Heart left ventricle (tissue), 16 donors: Measurements from ENCODE around the gene HMSD. TPM values are rescaled to one million over a fixed set of nuclear protein-coding genes. Genes with fewer than 3 reads are reported as not detected.

Experiments
- ATAC-seq, 4 donors: fragments of 200-7000 bp; cut with Tn5 transposase; one replicate each; pipeline ENCODE4 v1.9.1; 2020 to 2022; ENCODE audit warnings: moderate library complexity in 4 of 4, mild to moderate bottlenecking in 3 of 4, moderate number of reproducible peaks in 1 of 4
- DNase-seq, 5 donors: peaks; one replicate each; pipeline ENCODE4 v3.0.0-alpha.2; 2020
- H3K27ac ChIP-seq, 12 donors: fragments of 200-600 bp; sonication (generic) in 4 of 12; one replicate each; pipeline versions ENCODE4 v1.5.0 to v1.8.0; 2016 to 2022; ENCODE audit warnings: mild to moderate bottlenecking in 2 of 12
- H3K27me3 ChIP-seq, 9 donors: fragments of 200-600 bp; sonication (generic) in 2 of 9; one replicate each; pipeline versions ENCODE4 v1.5.1 to v1.8.0; 2016 to 2022; ENCODE audit warnings: mild to moderate bottlenecking in 3 of 9
- H3K36me3 ChIP-seq, 9 donors: fragments of 200-600 bp; sonication (generic) in 2 of 9; one replicate each; pipeline versions ENCODE4 v1.5.0 to v1.8.0; 2018 to 2022; ENCODE audit warnings: mild to moderate bottlenecking in 2 of 9
- H3K4me1 ChIP-seq, 12 donors: fragments of 200-600 bp; sonication (generic) in 4 of 12; one replicate each; pipeline versions ENCODE4 v1.5.0 to v1.8.0; 2016 to 2022; ENCODE audit warnings: mild to moderate bottlenecking in 3 of 12
- H3K4me3 ChIP-seq, 12 donors: fragments of 200-600 bp; sonication (generic) in 4 of 12; one replicate each; pipeline versions ENCODE4 v1.5.0 to v1.8.0; 2017 to 2022; ENCODE audit warnings: mild to moderate bottlenecking in 9 of 12, moderate library complexity in 4 of 12
- H3K9me3 ChIP-seq, 12 donors: fragments of 200-600 bp; sonication (generic) in 4 of 12; one replicate each; pipeline versions ENCODE4 v1.5.0 to v1.8.0; 2016 to 2022; ENCODE audit warnings: mild to moderate bottlenecking in 1 of 12
- CTCF ChIP-seq, 12 donors: fragments of 200-600 bp; sonication (generic) in 4 of 12; IDR thresholded peaks; one replicate each; pipeline versions ENCODE4 v1.5.0 to v1.8.0; 2018 to 2022; ENCODE audit warnings: antibody characterized with exemption in 12 of 12, mild to moderate bottlenecking in 5 of 12
- POLR2A ChIP-seq, 2 donors: fragments of 450-650 bp; IDR thresholded peaks; one replicate each; pipeline ENCODE4 v1.6.1; 2017; ENCODE audit warnings: antibody characterized with exemption in 2 of 2, mild to moderate bottlenecking in 2 of 2, moderate library complexity in 2 of 2
- WGBS, 4 donors: extraction: QIAGEN DNeasy Blood & Tissue Kit in 2 of 4; methylation state at CpG; one replicate each; pipeline versions ENCODE4 v1.1.5 to v1.1.7; 2013 to 2018; 5-methylcytosine and 5-hydroxymethylcytosine counted together
- intact Hi-C, 10 donors: fragments of 100-400 bp; cut with DNase I; formaldehyde crosslinking; loops; one replicate each; pipeline versions ENCODE4 v1.11.1 to v1.14.2; 2022
- polyA plus RNA-seq, 2 donors: library from polyadenylated mRNA; stranded (reverse); fragments of 200-250 nt; gene quantifications; one replicate each; pipeline ENCODE4 v1.2.3, GENCODE V29; 2013
- total RNA-seq, 9 donors: library from RNA; depleted of rRNA in 2 of 9; stranded (reverse); fragments of >200 nt in 2 of 9; fragmentation: NEBNext Ultra II Directional in 3 of 9; extraction: Animal tissue kit (Norgen Biotek cat#: 25700) in 3 of 9; gene quantifications; one replicate each; pipeline versions ENCODE4 v1.1.0 to v1.2.4, GENCODE V29; 2016 to 2023
- donor health status: ischemic (EF 13 %, LVEDD 7.1; RV severe dilation, severe dysfunction).
- donor health status: healthy with polysubstance abuse.
- donor health status: DM: no; HTN: yes; CAD: no.
- donor health status: DM: no; HTN: no; CAD: no.
- donor health status: ischemic (EF 25% LVEDD 6.9; RV normal size, moderate dysfunction).
- donor health status: ischemic (EF 25% LVEDD 5.7; RV mildly dilated, moderate dysfunction).
- donor health status: healthy.
- donor health status: DM: yes; HTN: yes; CAD: no.
- donor health status: ischemic (EF 35%, LVEDD 5.7; RV mildly dilated, moderate dysfunction).
- donor health status: nonischemic (EF 11% LVEDD 7.7; RV severe dilation, severe dysfunction).
- donor health status: DM: yes; HTN: yes; CAD: no.
- donor health status: PGD.
- donor health status: ischemic (EF 29% LVEDD 5.4; RV normal size, mild dysfunction).
- donor health status: nonischemic (EF 23%, LVEDD 6.1; RV moderate dilation, normal function).

The HMSD gene
- total and polyA plus RNA-seq, 11 donors, result 0.33 to 1.3 (median 0.43) TPM; not detected in 8

GRCh38 chr18:63977040-63977439, 27.9 kb downstream of the HMSD start:
- Histone ChIP-seq H3K9me3 (no peaks in the 10 kb centered on the region), H3K4me3 (no peak overlapping the region), H3K27ac (no peak overlapping the region), H3K36me3 (peaks cover 0 to 14% (median 1%) of the 10 kb centered on the region in 9 donors), H3K27me3 (no peaks in the 10 kb centered on the region), H3K4me1 (peaks cover 0 to 39% (median 3%) of the 10 kb centered on the region in 12 donors)
- DNase-seq (no peak), ATAC-seq (no peak)
- WGBS, 4 donors, result 90 to 97% (median 94%) methylated on average over 3 of the region's 3 CpGs
- no peak for TF ChIP-seq CTCF (IDR thresholded peaks at IDR 0.05)
- TF ChIP-seq POLR2A (IDR thresholded peaks at IDR 0.05), result no peak
- intact Hi-C loops, result loop anchor here in 3 of 10 donors (5.0 to 10.0 kb wide), 2 partner anchors 460 to 462 kb away; no protein-coding TSS in a partner anchor

- peak overlapping the region in 4 of 12 donors; percentile 8 to 58 (median 24) for H3K27ac ChIP-seq
- H3K4me1 ChIP-seq, result peaks cover 0 to 34% (median 3%) of the 10 kb centered on the region in 12 donors
- intact Hi-C loops, result loop anchor here in 4 of 10 donors (1.0 to 10.0 kb wide), 3 partner anchors 16 to 465 kb away; no protein-coding TSS in a partner anchor
- TF ChIP-seq POLR2A (IDR thresholded peaks at IDR 0.05) (no peak), CTCF (IDR thresholded peaks at IDR 0.05) (peak; percentile 67 to 91 (median 84))
- H3K4me3 ChIP-seq, result peak overlapping the region in 7 of 12 donors; percentile 0 to 46 (median 20)
- ATAC-seq (peak in 3 of 4 donors; percentile 75 to 78 (median 78)), DNase-seq (peak in 2 of 5 donors; percentile 34 to 43)
- no peaks in the 10 kb centered on the region for H3K9me3 ChIP-seq
- WGBS, 4 donors, result 10 to 23% (median 16%) methylated on average over 6 of the region's 6 CpGs
- H3K27me3 ChIP-seq, result no peaks in the 10 kb centered on the region
- H3K36me3 ChIP-seq, result peaks cover 0 to 39% (median 11%) of the 10 kb centered on the region in 9 donors
Observed at GRCh38 chr18:63979409-63979920, 30.4 kb downstream of the HMSD start.

GRCh38 chr18:63980027-63980426, 30.9 kb downstream of the HMSD start:
- no peaks in the 10 kb centered on the region for H3K9me3 ChIP-seq
- ATAC-seq, result no peak
- 59 to 75% (median 71%) methylated on average over 7 of the region's 7 CpGs for WGBS, 4 donors
- H3K36me3 ChIP-seq, result peaks cover 0 to 44% (median 11%) of the 10 kb centered on the region in 9 donors
- no peaks in the 10 kb centered on the region for H3K27me3 ChIP-seq
- TF ChIP-seq CTCF (IDR thresholded peaks at IDR 0.05) (no peak), POLR2A (IDR thresholded peaks at IDR 0.05) (no peak)
- peak overlapping the region in 7 of 12 donors; percentile 0 to 46 (median 20) for H3K4me3 ChIP-seq
- intact Hi-C loops, result loop anchor here in 1 of 10 donors (5.0 kb wide), 1 partner anchor 463 kb away; no protein-coding TSS in a partner anchor
- no peak for DNase-seq
- H3K27ac ChIP-seq, result peak overlapping the region in 2 of 12 donors; percentile 39 to 58
- peaks cover 0 to 28% (median 3%) of the 10 kb centered on the region in 12 donors for H3K4me1 ChIP-seq

GRCh38 chr18:63980896-63981460, 31.9 kb downstream of the HMSD start:
- no peak overlapping the region for H3K4me3 ChIP-seq
- WGBS, 4 donors, result 78 to 86% (median 84%) methylated on average over 6 of the region's 6 CpGs
- TF ChIP-seq CTCF (IDR thresholded peaks at IDR 0.05) (no peak), POLR2A (IDR thresholded peaks at IDR 0.05) (no peak)
- H3K36me3 ChIP-seq, result peaks cover 0 to 54% (median 14%) of the 10 kb centered on the region in 9 donors
- DNase-seq (no peak), ATAC-seq (no peak)
- intact Hi-C loops, result loop anchor here in 1 of 10 donors (5.0 kb wide), 1 partner anchor 464 kb away; no protein-coding TSS in a partner anchor
- no peaks in the 10 kb centered on the region for H3K27me3 ChIP-seq
- H3K9me3 ChIP-seq, result no peaks in the 10 kb centered on the region
- peaks cover 0 to 26% (median 3%) of the 10 kb centered on the region in 12 donors for H3K4me1 ChIP-seq
- no peak overlapping the region for H3K27ac ChIP-seq
